Mesendoderm (in vitro differentiated cells): ENCODE data around the gene STAT3.
"Not testable (repeated sequence)": the region's sequence is repeated elsewhere in the genome, so short reads cannot be mapped to it uniquely, and the experiment has no call there.

Source experiments
- DNase-seq: peaks from one replicate; pipeline ENCODE4 v3.0.0; 2013
- H2AK5ac ChIP-seq: 2 replicates; pipeline ENCODE4 v1.6.1; 2013; ENCODE audit warnings: low read length, inconsistent platforms
- H2BK120ac ChIP-seq: 2 replicates; pipeline ENCODE4 v1.6.1; 2013; ENCODE audit warnings: low read depth, mild to moderate bottlenecking, low read length, moderate library complexity, mixed read lengths
- H2BK15ac ChIP-seq: replicated peaks from 2 replicates; pipeline ENCODE4 v1.6.1; 2013; ENCODE audit warnings: low read depth, mild to moderate bottlenecking, moderate library complexity
- H2BK5ac ChIP-seq: 2 replicates; pipeline ENCODE4 v1.6.1; 2013; ENCODE audit warnings: low read length, inconsistent platforms
- H3K18ac ChIP-seq: 2 replicates; pipeline ENCODE4 v1.6.1; 2013; ENCODE audit warnings: mild to moderate bottlenecking, low read length, mixed read lengths
- H3K23ac ChIP-seq: one replicate; pipeline ENCODE4 v1.6.1; 2013; ENCODE audit warnings: low read length
- H3K27ac ChIP-seq: 2 replicates; pipeline ENCODE4 v1.5.1; 2013; ENCODE audit warnings: low read depth, mild to moderate bottlenecking, inconsistent platforms, low read length, moderate library complexity
- H3K27me3 ChIP-seq: 2 replicates; pipeline ENCODE4 v1.6.1; 2013; ENCODE audit warnings: low read length, control low read depth, mild to moderate bottlenecking, inconsistent platforms; ENCODE audit not compliant: insufficient read depth, poor library complexity
- H3K36me3 ChIP-seq: 2 replicates; pipeline ENCODE4 v1.6.1; 2013; ENCODE audit warnings: low read length, inconsistent platforms; ENCODE audit not compliant: control insufficient read depth, insufficient read depth
- H3K4ac ChIP-seq: one replicate; pipeline ENCODE4 v1.6.1; 2013; ENCODE audit warnings: low read depth, mild to moderate bottlenecking, low read length, moderate library complexity
- H3K4me1 ChIP-seq: 2 replicates; pipeline ENCODE4 v1.6.1; 2013; ENCODE audit warnings: low read depth, low read length, inconsistent platforms; ENCODE audit not compliant: control insufficient read depth
- H3K4me2 ChIP-seq: 2 replicates; pipeline ENCODE4 v1.6.1; 2013; ENCODE audit warnings: low read length
- H3K4me3 ChIP-seq: 2 replicates; pipeline ENCODE4 v1.5.1; 2013; ENCODE audit warnings: mild to moderate bottlenecking, low read length
- H3K56ac ChIP-seq: one replicate; pipeline ENCODE4 v1.6.1; 2013; ENCODE audit warnings: low read length
- H3K79me1 ChIP-seq: 2 replicates; pipeline ENCODE4 v1.6.1; 2013; ENCODE audit warnings: low read length, inconsistent platforms
- H3K79me2 ChIP-seq: 2 replicates; pipeline ENCODE4 v1.6.1; 2013; ENCODE audit warnings: mild to moderate bottlenecking, low read length; ENCODE audit not compliant: control insufficient read depth, insufficient read depth
- H3K9ac ChIP-seq: 2 replicates; pipeline ENCODE4 v1.6.1; 2013; ENCODE audit warnings: low read length, inconsistent platforms
- H4K5ac ChIP-seq: one replicate; pipeline ENCODE4 v1.6.1; 2013; ENCODE audit warnings: low read length
- H4K8ac ChIP-seq: one replicate; pipeline ENCODE4 v1.6.1; 2013; ENCODE audit warnings: low read depth, mild to moderate bottlenecking, control low read depth, low read length, moderate library complexity
- whole genome bisulfite sequencing: extraction: QIAGEN DNeasy Blood & Tissue Kit; methylation state at CpG from one replicate; pipeline ENCODE4 v1.1.7; 2013; ENCODE audit warnings: low lambda C conversion rate, missing lambda C conversion rate; ENCODE audit not compliant: insufficient coverage; ENCODE audit errors: extremely low coverage; 5-methylcytosine and 5-hydroxymethylcytosine counted together

The STAT3 gene

GRCh38 chr17:42322382-42323267 lies 65.6 kb downstream of the STAT3 start:
- Histone ChIP-seq H3K18ac (no peak overlapping the region), H3K23ac (no peak overlapping the region), H2BK120ac (no peak overlapping the region), H3K27me3 (no peaks in the 10 kb centered on the region), H3K4me1 (peaks cover 4% of the 10 kb centered on the region), H3K36me3 (peaks cover 2% of the 10 kb centered on the region), H2AK5ac (no peak overlapping the region), H3K56ac (no peak overlapping the region), H3K9ac (no peak overlapping the region), H4K8ac (no peak overlapping the region), H3K4me2 (no peak overlapping the region), H4K5ac (no peak overlapping the region), H3K79me2 (no peaks in the 10 kb centered on the region), H2BK5ac (no peak overlapping the region), H3K27ac (no peak overlapping the region), H3K4ac (no peak overlapping the region), H2BK15ac (no peak overlapping the region), H3K79me1 (no peaks in the 10 kb centered on the region), H3K4me3 (no peak overlapping the region)
- DNase-seq, result peak; percentile 97
- no CpG with 5 or more reads among the region's 10 CpGs for WGBS

DNA sequence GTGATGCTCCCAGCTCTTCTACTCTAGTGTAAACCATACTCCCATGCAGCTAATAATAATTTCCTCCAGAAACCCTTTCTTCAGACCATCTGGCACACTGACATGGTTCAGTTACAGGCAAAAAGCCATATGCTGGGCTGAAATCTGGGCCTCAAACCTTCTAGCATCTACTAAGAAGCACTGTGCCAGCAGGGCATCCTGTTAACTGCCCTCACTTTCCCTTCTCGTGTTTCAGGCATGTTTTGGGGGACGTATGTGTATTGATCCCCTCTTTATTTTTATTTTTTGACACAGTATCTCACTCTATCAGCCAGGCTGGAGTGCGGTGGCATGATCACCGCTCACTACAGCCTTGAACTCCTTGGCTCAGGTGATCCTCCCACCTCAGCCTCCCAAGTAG lies 66.7 kb downstream of the STAT3 start:
- H3K56ac ChIP-seq, result no peak overlapping the region
- no peak overlapping the region for H2AK5ac ChIP-seq
- no peak overlapping the region for H3K18ac ChIP-seq
- H3K4me3 ChIP-seq, result no peak overlapping the region
- no peak overlapping the region for H3K4ac ChIP-seq
- no peak overlapping the region for H2BK5ac ChIP-seq
- no peak overlapping the region for H4K5ac ChIP-seq
- no peak overlapping the region for H2BK15ac ChIP-seq
- peaks cover 4% of the 10 kb centered on the region for H3K4me1 ChIP-seq
- DNase-seq, result no peak
- peaks cover 3% of the 10 kb centered on the region for H3K36me3 ChIP-seq
- H3K27me3 ChIP-seq, result no peaks in the 10 kb centered on the region
- H3K79me1 ChIP-seq, result no peaks in the 10 kb centered on the region
- H3K27ac ChIP-seq, result no peak overlapping the region
- no CpG with 5 or more reads among the region's 4 CpGs for WGBS
- no peak overlapping the region for H3K9ac ChIP-seq
- H3K23ac ChIP-seq, result no peak overlapping the region
- no peak overlapping the region for H4K8ac ChIP-seq
- H2BK120ac ChIP-seq, result no peak overlapping the region
- H3K4me2 ChIP-seq, result no peak overlapping the region
- H3K79me2 ChIP-seq, result no peaks in the 10 kb centered on the region

DNA sequence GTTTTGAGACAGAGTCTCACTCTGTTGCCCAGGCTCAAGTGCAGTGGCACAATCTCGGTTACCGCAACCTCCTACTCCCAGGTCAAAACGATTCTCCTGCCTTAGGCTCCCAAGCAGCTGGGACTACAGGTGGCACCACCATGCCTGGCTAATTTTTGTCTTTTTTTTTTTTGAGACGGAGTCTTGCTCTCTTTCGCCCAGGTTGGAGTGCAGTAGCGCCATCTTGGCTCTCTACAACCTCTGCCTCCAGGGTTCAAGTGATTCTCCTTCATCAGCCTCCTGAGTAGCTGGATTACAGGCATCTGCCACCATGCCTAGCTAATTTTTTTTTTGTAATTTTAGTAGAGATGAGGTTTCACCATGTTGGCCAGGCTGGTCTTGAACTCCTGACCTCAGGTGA lies 70.3 kb downstream of the STAT3 start:
- DNase-seq, H3K27ac ChIP-seq, H3K27me3 ChIP-seq, H3K79me1 ChIP-seq, H2AK5ac ChIP-seq, H3K36me3 ChIP-seq, H3K23ac ChIP-seq, H3K4me2 ChIP-seq, H2BK15ac ChIP-seq, H3K79me2 ChIP-seq, H2BK5ac ChIP-seq, H3K4ac ChIP-seq, H4K5ac ChIP-seq, H3K4me1 ChIP-seq, H3K56ac ChIP-seq, H3K4me3 ChIP-seq, H2BK120ac ChIP-seq, H4K8ac ChIP-seq, H3K18ac ChIP-seq, H3K9ac ChIP-seq: not testable (repeated sequence)
- no CpG with 5 or more reads among the region's 6 CpGs for WGBS

DNA sequence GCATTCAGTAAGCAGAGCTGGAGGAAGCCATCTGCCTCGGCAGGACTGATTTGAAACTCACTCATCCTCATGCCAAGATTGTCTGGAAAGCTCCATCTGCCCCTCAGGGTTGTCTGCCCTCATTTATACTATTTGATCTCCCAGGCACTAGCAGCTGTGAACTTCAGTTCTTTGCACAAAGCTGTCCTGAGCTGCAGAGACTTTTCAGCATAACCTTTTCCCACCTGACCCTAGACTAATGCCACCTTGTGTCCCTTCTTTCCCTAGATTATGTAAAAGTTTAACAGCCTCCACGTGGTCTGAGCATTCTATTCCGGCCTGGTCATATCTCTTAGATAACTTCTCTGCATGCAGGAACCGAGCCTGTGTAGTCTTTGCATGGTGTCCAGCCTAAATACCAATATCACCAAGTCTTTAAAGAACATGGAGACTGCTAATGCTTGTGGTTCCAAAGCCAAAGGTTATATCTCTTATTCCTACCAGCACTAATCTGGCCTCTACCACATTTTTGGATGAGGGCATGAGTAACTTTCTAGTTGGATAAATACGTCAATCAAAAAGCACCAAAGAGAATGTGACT lies 70.9 kb downstream of the STAT3 start:
- H3K4me3 ChIP-seq, result no peak overlapping the region
- H3K18ac ChIP-seq, result no peak overlapping the region
- H3K4ac ChIP-seq, result no peak overlapping the region
- H4K5ac ChIP-seq, result no peak overlapping the region
- H4K8ac ChIP-seq, result no peak overlapping the region
- no peak for DNase-seq
- H3K9ac ChIP-seq, result no peak overlapping the region
- no peak overlapping the region for H3K27ac ChIP-seq
- no peak overlapping the region for H3K23ac ChIP-seq
- H2BK120ac ChIP-seq, result no peak overlapping the region
- peaks cover 10% of the 10 kb centered on the region for H3K4me1 ChIP-seq
- H3K56ac ChIP-seq, result no peak overlapping the region
- peaks cover 4% of the 10 kb centered on the region for H3K36me3 ChIP-seq
- H3K4me2 ChIP-seq, result no peak overlapping the region
- no peak overlapping the region for H2BK5ac ChIP-seq
- no peaks in the 10 kb centered on the region for H3K79me2 ChIP-seq
- H2AK5ac ChIP-seq, result no peak overlapping the region
- no CpG with 5 or more reads among the region's 5 CpGs for WGBS
- H3K79me1 ChIP-seq, result no peaks in the 10 kb centered on the region
- no peaks in the 10 kb centered on the region for H3K27me3 ChIP-seq
- no peak overlapping the region for H2BK15ac ChIP-seq

GRCh38 chr17:42316755-42317154 lies 71.5 kb downstream of the STAT3 start:
- H3K27me3 ChIP-seq, result no peaks in the 10 kb centered on the region
- no peak overlapping the region for H4K8ac ChIP-seq
- H2BK5ac ChIP-seq, result no peak overlapping the region
- no peak overlapping the region for H3K4me3 ChIP-seq
- no peaks in the 10 kb centered on the region for H3K79me2 ChIP-seq
- no peaks in the 10 kb centered on the region for H3K79me1 ChIP-seq
- no CpG with 5 or more reads among the region's 4 CpGs for WGBS
- no peak overlapping the region for H2AK5ac ChIP-seq
- DNase-seq, result no peak
- H3K18ac ChIP-seq, result no peak overlapping the region
- H2BK15ac ChIP-seq, result no peak overlapping the region
- H3K36me3 ChIP-seq, result peaks cover 2% of the 10 kb centered on the region
- no peak overlapping the region for H3K9ac ChIP-seq
- H3K4ac ChIP-seq, result no peak overlapping the region
- no peak overlapping the region for H3K4me2 ChIP-seq
- no peak overlapping the region for H3K23ac ChIP-seq
- no peak overlapping the region for H4K5ac ChIP-seq
- peaks cover 10% of the 10 kb centered on the region for H3K4me1 ChIP-seq
- H2BK120ac ChIP-seq, result no peak overlapping the region
- no peak overlapping the region for H3K27ac ChIP-seq
- H3K56ac ChIP-seq, result no peak overlapping the region
